T-helper 17 cell (primary cell): Measurements from ENCODE around the gene BANP. TPM values are rescaled to one million over a fixed set of nuclear protein-coding genes. Genes with fewer than 3 reads are reported as not detected.
"Not testable (repeated sequence)": the region's sequence is repeated elsewhere in the genome, so short reads cannot be mapped to it uniquely, and the experiment has no call there.

Source experiments
- ATAC-seq: fragments of 150-1000 bp; cut with Tn5 transposase; 2 replicates; pipeline ENCODE4 v1.10.0; 2021; ENCODE audit warnings: mild to moderate bottlenecking, moderate library complexity
- DNase-seq, 3 donors: peaks; one replicate each; pipeline versions ENCODE4 v3.0.0 to v3.0.0-alpha.2; 2020 to 2021
- H3K9me3 ChIP-seq: one replicate; pipeline ENCODE4 v1.7.0; 2013; ENCODE audit warnings: low read length, mild to moderate bottlenecking; ENCODE audit not compliant: control insufficient read depth, poor library complexity, severe bottlenecking
- H3K27ac Mint-ChIP-seq: one replicate; pipeline ENCODE4 v1.8.0; 2022; ENCODE audit warnings: mild to moderate bottlenecking, moderate library complexity, mixed read lengths
- H3K27me3 Mint-ChIP-seq: one replicate; pipeline ENCODE4 v1.8.0; 2022; ENCODE audit warnings: mixed read lengths
- H3K36me3 Mint-ChIP-seq: one replicate; pipeline ENCODE4 v1.8.0; 2022; ENCODE audit warnings: low read depth, mixed read lengths
- H3K4me1 Mint-ChIP-seq: one replicate; pipeline ENCODE4 v1.8.0; 2022; ENCODE audit warnings: mild to moderate bottlenecking, mixed read lengths
- H3K4me3 Mint-ChIP-seq: one replicate; pipeline ENCODE4 v1.8.0; 2022; ENCODE audit warnings: mild to moderate bottlenecking, moderate library complexity, mixed read lengths
- total RNA-seq, 4 donors: library from RNA in 2 of 4; stranded (reverse) in 2 of 4; gene quantifications; one replicate each; pipeline ENCODE4 v1.2.3 and lab custom pipeline; 2022 to 2026

Gene BANP
- total RNA-seq, 2 donors from 2014 or later: 46.9 to 47.9 TPM

DNA sequence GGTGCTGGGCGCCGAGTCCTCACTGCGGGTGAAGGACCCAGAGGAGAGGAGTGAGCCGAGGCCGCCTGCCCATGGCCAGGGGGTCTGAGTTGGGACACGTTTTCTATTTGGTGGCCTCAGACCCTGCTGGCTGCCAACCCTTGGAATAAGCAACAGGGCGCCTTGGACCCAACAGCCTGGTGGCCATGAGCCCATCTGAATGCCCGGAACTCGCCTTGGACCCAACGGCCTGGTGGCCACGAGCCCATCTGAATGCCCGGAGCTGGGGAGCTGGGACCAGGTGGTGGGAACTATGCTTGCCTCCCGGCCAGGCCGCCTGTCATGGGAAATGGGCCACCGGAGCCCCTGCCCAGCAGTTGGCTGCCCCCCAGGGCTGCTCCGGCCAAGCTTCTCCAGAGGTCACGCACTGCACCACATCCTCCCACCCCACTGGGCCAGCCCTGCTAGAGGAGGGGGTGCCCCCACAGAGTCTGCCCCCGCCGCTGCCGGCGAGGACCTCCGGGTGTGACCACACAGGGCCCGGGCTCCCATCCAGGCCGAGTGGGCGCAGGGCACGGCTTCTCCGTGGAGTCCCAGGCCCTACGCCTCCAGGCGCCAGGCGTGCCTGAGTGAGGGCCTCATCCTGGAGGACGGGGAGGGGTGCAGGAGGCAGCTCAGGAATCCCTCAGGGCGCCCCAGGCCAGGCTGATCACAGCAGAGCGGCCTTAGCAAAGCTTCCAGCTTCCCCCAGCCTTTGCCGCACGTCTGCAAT lies 140.2 kb downstream of the BANP start:
- H3K27me3 Mint-ChIP-seq, ATAC-seq, H3K4me1 Mint-ChIP-seq, H3K4me3 Mint-ChIP-seq, H3K9me3 ChIP-seq, H3K36me3 Mint-ChIP-seq, H3K27ac Mint-ChIP-seq, DNase-seq: not testable (repeated sequence)

GRCh38 chr16:88091972-88092302 lies 140.7 kb downstream of the BANP start:
- not testable (repeated sequence) for ATAC-seq, H3K27ac Mint-ChIP-seq, H3K4me1 Mint-ChIP-seq, DNase-seq, H3K27me3 Mint-ChIP-seq, H3K36me3 Mint-ChIP-seq, H3K9me3 ChIP-seq, H3K4me3 Mint-ChIP-seq

- H3K27ac Mint-ChIP-seq, H3K4me1 Mint-ChIP-seq, H3K27me3 Mint-ChIP-seq, H3K4me3 Mint-ChIP-seq, H3K9me3 ChIP-seq, H3K36me3 Mint-ChIP-seq, ATAC-seq, DNase-seq: not testable (repeated sequence)
Observed at GRCh38 chr16:88092791-88093555, 141.7 kb downstream of the BANP start.

DNA sequence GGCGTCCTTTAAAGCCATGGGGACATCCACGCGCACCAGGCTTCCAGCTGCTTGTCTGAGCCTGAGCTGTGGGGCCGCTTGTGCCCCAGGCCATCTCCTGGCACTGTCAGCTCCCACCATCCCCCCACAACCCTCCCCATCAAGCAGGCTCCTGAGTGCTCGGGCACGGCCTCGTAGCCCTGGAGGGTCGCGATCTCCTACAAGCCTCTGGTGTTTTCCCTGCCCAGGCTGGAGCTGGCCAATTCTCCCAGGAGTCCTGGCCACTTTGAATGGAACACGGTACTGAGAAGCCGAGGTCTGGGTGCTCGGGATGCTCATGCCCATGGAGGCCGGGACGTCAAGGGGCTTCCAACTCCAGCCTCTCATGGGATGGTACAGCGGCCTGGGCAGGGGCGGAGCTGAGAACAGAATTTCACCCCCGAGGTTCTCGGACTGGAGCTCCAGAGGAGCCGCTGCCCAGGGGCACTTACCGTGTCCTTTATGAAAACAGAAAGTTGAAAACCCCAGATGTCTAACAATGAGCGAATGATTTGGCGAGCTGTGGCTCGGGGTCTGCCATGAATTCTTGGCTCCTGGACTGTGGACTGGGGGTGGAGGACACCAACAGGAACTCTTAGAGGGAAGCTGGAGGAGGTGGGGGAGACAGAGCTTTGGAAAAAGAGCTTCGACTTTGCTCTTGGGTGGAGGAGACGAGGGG lies 142.5 kb downstream of the BANP start:
- not testable (repeated sequence) for ATAC-seq, H3K4me3 Mint-ChIP-seq, H3K27me3 Mint-ChIP-seq, DNase-seq, H3K27ac Mint-ChIP-seq, H3K36me3 Mint-ChIP-seq, H3K4me1 Mint-ChIP-seq, H3K9me3 ChIP-seq

DNA sequence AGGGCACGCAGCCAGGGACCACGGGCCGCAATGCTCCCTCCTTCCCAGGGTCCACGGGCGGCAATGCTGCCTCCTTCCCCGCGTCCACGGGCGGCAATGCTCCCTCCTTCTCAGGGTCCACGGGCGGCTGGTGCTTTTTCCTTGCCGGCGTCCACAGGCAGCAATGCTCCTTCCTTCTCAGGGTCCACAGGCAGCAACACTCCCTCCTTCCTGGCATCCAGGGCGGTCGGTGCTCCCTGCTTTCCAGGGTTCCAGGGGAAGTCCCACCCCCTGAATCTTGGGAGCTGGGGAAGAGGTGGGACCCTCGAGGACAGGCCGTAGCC lies 143.0 kb downstream of the BANP start:
- H3K36me3 Mint-ChIP-seq, DNase-seq, H3K27ac Mint-ChIP-seq, ATAC-seq, H3K4me1 Mint-ChIP-seq, H3K4me3 Mint-ChIP-seq, H3K9me3 ChIP-seq: not testable (repeated sequence)
- H3K27me3 Mint-ChIP-seq: peaks cover 11% of the 10 kb centered on the region

DNA sequence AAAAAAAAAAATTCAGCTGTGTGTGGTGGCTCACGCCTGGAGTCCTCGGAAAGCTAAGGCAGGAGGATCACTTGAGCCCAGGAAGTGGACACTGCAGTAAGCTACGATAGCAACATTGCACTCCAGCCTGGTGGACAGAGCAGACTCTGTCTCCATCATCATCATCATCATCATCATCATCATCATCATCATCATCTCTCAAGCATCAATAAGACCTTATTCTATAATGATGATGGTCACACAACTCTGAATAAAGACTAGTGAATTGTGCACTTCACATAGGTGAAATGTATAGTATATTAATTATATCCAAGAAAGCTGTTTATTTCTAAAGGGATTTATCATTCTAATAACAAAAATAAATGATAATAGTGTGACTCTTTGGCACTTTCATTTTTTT lies 143.7 kb downstream of the BANP start:
- H3K27me3 Mint-ChIP-seq: peaks cover 18% of the 10 kb centered on the region
- H3K36me3 Mint-ChIP-seq, H3K4me1 Mint-ChIP-seq, ATAC-seq, H3K4me3 Mint-ChIP-seq, H3K27ac Mint-ChIP-seq, DNase-seq, H3K9me3 ChIP-seq: not testable (repeated sequence)

DNA sequence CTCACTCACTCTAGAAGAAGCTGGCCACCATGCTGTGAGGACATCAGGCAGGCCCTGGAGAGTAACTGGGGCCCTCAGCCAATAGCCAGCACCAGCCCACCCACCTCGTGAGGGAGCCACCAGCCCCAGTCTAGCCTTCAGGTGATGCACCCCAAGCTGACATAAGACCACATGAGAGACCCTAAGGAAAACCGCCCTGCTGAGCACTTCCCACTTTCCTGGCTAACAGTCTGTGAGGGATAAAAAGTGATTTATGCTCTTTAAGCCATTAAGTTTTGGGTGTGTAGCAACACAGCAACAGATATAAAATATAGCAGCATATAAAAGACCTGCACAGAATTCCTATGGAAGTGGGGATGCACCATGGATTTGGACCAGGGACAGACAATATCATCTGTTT lies 145.4 kb downstream of the BANP start:
- not testable (repeated sequence) for DNase-seq, ATAC-seq, H3K27ac Mint-ChIP-seq, H3K4me3 Mint-ChIP-seq, H3K36me3 Mint-ChIP-seq, H3K4me1 Mint-ChIP-seq, H3K9me3 ChIP-seq
- H3K27me3 Mint-ChIP-seq: peaks cover 25% of the 10 kb centered on the region

GRCh38 chr16:88098731-88099562 lies 147.7 kb downstream of the BANP start:
- not testable (repeated sequence) for H3K36me3 Mint-ChIP-seq, H3K27ac Mint-ChIP-seq, H3K4me1 Mint-ChIP-seq, H3K4me3 Mint-ChIP-seq, ATAC-seq, H3K9me3 ChIP-seq, DNase-seq
- H3K27me3 Mint-ChIP-seq: peaks cover 25% of the 10 kb centered on the region

DNA sequence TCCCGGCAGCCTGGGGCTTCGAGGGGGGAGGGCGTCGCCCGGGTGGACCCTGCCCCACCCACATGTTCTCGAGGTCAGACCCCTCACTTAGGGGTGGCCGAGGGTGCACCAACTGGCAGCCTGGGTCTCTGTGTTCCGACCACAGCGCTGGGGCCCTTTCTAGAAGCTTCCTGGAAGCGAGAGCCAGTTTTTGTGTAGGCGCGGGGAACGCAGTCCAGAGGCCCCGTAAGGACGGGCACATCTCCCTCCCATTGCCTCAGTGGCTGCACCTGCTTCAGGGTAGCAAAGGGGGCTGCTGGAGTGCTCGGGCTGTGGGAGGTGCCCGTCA lies 148.3 kb downstream of the BANP start:
- no peak for DNase-seq
- Mint-ChIP-seq H3K4me1 (peaks cover 2% of the 10 kb centered on the region), H3K4me3 (no peak overlapping the region), H3K36me3 (no peaks in the 10 kb centered on the region), H3K27ac (no peak overlapping the region), H3K27me3 (peaks cover 25% of the 10 kb centered on the region)
- no peak for ATAC-seq
- no peaks in the 10 kb centered on the region for H3K9me3 ChIP-seq

- ATAC-seq, H3K4me3 Mint-ChIP-seq, H3K4me1 Mint-ChIP-seq, H3K27ac Mint-ChIP-seq, H3K9me3 ChIP-seq, DNase-seq, H3K36me3 Mint-ChIP-seq: not testable (repeated sequence)
- peaks cover 25% of the 10 kb centered on the region for H3K27me3 Mint-ChIP-seq
Observed at GRCh38 chr16:88099956-88100355, 148.7 kb downstream of the BANP start.

- H3K4me1 Mint-ChIP-seq, H3K4me3 Mint-ChIP-seq, H3K27ac Mint-ChIP-seq, ATAC-seq, H3K36me3 Mint-ChIP-seq, DNase-seq, H3K9me3 ChIP-seq: not testable (repeated sequence)
- H3K27me3 Mint-ChIP-seq: peaks cover 25% of the 10 kb centered on the region
Observed at GRCh38 chr16:88100801-88101622, 149.8 kb downstream of the BANP start.

DNA sequence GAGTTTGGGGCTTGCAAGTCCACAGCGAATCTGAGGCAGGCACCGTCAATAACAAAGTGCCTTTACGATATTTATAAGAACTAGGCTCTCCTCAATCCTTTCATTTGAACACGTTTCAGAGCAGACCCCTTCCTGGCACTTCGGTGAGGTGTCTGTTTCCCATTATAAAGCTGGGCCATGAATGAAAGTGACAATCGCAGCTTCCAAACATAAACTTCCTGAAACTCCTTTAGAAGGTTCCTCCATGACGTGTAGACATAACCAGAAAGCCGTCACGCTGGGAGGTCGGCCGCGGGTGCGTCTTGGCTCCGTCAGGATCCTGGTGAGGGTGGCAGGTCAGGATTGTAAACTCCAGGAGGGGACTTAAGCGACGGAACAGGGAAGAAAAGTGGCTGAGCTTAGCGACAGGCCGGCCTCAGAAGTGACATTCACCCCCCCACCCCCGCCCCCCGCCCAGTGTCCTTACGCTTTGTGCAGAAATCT lies 150.4 kb downstream of the BANP start:
- not testable (repeated sequence) for DNase-seq, ATAC-seq, H3K4me3 Mint-ChIP-seq, H3K36me3 Mint-ChIP-seq, H3K9me3 ChIP-seq, H3K27ac Mint-ChIP-seq, H3K4me1 Mint-ChIP-seq
- H3K27me3 Mint-ChIP-seq: peaks cover 25% of the 10 kb centered on the region
